Epidermal melanocyte (primary cell): ENCODE data around the gene OR11G2.
"Not testable (repeated sequence)": the region's sequence is repeated elsewhere in the genome, so short reads cannot be mapped to it uniquely, and the experiment has no call there.

Experiments used
- DNase-seq: peaks from one replicate; pipeline ENCODE4 v3.0.0; 2011; ENCODE audit warnings: low spot score; ENCODE audit not compliant: insufficient read length

Gene OR11G2

DNA sequence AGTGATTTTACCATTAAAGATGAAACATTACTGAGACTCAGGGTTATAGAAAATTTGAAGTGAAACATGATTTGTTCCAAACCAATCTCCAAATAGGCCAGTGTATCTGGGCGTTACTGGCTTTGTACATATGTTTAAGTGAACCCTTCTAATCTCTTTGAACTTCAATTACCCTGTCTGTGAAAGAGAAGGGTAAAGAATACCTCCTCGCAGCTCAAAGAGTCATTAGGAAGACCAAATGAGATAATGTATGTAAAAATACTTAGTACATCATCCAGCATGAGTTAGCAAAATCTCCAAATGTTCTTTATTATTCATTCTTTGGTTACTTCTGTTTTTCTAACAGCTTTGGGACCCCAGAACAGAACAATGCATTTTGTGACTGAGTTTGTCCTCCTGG lies 32.7 kb downstream of the OR11G2 start, which contains the start of gene OR11H6:
TSS of gene OR11H6 (plus strand) at position 301 of the 400 bp plus-strand sequence. CDS start at position 301, 0 bp downstream.
- no peak for DNase-seq

DNA sequence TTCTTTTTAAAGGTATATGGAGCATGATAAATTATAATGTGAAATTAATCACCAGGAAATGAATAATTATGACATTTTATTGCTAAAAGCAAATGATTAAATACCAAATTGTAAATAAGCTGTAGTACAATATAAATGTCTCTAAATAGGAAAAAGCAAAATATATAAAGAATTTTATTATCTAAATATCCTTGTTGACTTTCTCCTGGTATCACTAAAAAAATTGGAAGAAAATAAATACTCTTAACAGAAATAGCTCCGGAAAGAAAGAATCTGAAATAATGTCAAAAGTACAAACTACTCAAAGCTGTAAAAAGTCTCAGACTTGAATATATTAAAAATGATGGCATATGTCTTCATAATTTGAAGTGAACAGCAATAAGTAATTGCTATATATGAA lies 38.0 kb downstream of the OR11G2 start, which contains the start of gene OR11H7:
TSS of gene OR11H7 (plus strand) at position 301 of the 400 bp plus-strand sequence.
- DNase-seq: no peak

DNA sequence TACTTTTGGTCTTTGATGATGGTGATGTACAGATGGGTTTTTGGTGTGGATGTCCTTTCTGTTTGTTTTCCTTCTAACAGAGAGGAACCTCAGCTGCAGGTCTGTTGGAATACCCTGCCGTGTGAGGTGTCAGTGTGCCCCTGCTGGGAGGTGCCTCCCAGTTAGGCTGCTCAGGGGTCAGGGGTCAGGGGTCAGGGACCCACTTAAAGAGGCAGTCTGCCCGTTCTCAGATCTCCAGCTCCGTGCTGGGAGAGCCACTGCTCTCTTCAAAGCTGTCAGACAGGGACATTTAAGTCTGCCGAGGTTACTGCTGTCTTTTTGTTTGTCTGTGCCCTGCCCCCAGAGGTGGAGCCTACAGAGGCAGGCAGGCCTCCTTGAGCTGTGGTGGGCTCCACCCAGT lies 44.7 kb downstream of the OR11G2 start:
- DNase-seq: not testable (repeated sequence)

DNA sequence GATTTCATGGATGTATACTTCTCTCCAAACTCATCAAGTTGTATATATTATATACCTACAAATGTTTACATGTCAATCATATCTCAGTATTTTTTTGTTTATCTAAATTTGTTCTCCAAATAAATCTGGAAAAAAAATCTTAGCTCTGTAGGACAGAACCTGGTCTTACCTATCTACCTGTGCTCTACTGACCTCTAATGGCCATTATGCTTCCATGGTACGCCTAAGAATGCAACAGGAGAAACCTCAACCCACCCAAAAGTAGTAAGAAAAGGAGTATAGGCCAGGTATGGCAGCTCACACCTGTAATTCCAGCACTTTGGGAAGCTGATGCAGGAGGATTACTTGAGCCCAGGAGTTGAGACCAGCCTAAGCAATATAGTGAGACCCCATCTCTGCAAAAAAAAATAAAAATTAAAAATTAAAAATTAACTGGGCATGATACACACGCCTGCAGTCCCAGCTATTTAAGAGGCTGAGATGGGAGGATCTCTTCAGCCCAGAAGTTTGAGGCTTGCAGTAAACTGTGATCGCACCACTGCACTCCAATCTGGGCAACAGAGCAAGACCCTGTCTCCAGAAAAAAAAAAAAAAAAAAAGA lies 57.0 kb downstream of the OR11G2 start:
- no peak for DNase-seq
